ENCODE measurements around the gene SPDL1.

SPDL1 gene

GRCh38 chr5:169637549-169638121 is 54.1 kb downstream of the SPDL1 start:
- H3K27me3 ChIP-seq = no peaks in the 10 kb centered on the region
- peak overlapping the region; percentile 95 for H3K27ac ChIP-seq
- H3K4me1 ChIP-seq = peaks cover 21% of the 10 kb centered on the region
- no peak for TF ChIP-seq Cebpa-rat (IDR thresholded peaks at IDR 0.05)
- peaks cover 30% of the 10 kb centered on the region for H4K20me1 ChIP-seq
- peaks cover 21% of the 10 kb centered on the region for H3K9me3 ChIP-seq
- H3K9ac ChIP-seq = peak overlapping the region; percentile 88
- H3K4me3 ChIP-seq = peak overlapping the region; percentile 80
- peaks cover 26% of the 10 kb centered on the region for H3K36me3 ChIP-seq
- peak overlapping the region; percentile 86 for H3K4me2 ChIP-seq

GRCh38 chr5:169641253-169641652 is 57.7 kb downstream of the SPDL1 start:
- no peaks in the 10 kb centered on the region for H3K27me3 ChIP-seq
- TF ChIP-seq Cebpa-rat (IDR thresholded peaks at IDR 0.05) = no peak
- no peak overlapping the region for H3K4me3 ChIP-seq
- peaks cover 19% of the 10 kb centered on the region for H3K4me1 ChIP-seq
- peaks cover 36% of the 10 kb centered on the region for H3K36me3 ChIP-seq
- no peak overlapping the region for H3K9ac ChIP-seq
- peaks cover 22% of the 10 kb centered on the region for H3K9me3 ChIP-seq
- H3K4me2 ChIP-seq = no peak overlapping the region
- H4K20me1 ChIP-seq = peaks cover 62% of the 10 kb centered on the region
- H3K27ac ChIP-seq = no peak overlapping the region

DNA sequence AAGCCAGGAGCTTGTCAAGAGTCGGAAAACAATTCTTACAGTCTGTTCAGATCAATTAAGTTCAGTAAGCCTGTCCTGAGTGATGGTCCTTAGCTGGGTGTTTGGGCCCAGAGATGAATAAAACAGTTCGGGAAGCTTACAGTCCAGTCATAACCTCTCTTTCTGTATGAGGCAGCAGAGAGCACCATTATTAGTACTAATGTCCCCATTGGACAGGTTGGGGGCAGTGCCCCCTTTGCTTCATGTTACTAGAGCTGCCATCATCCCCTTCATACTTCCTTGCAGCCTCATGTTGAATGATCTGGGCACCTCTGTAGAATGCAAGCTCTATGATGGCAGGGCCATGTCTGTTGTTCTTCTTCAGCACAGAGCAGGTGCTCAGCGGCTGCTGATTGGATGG is 63.3 kb downstream of the SPDL1 start:
- no peak overlapping the region for H3K9ac ChIP-seq
- H3K4me2 ChIP-seq = 0 out of 2 replicates have a peak overlapping the region, but pooled peaks have one; percentile 74
- H3K4me1 ChIP-seq = peaks cover 40% of the 10 kb centered on the region
- H3K27ac ChIP-seq = no peak overlapping the region
- H3K9me3 ChIP-seq = 0 out of 2 replicates have a peak, but pooled peaks cover 6% of the 10 kb centered on the region
- no peak for TF ChIP-seq Cebpa-rat (IDR thresholded peaks at IDR 0.05)
- H3K27me3 ChIP-seq = no peaks in the 10 kb centered on the region
- H4K20me1 ChIP-seq = peaks cover 86% of the 10 kb centered on the region
- no peak overlapping the region for H3K4me3 ChIP-seq
- peaks cover 38% of the 10 kb centered on the region for H3K36me3 ChIP-seq

GRCh38 chr5:169647566-169647965 is 64.0 kb downstream of the SPDL1 start:
- no peak overlapping the region for H3K4me3 ChIP-seq
- peaks cover 40% of the 10 kb centered on the region for H3K4me1 ChIP-seq
- 0 out of 2 replicates have a peak, but pooled peaks cover 6% of the 10 kb centered on the region for H3K9me3 ChIP-seq
- H3K27me3 ChIP-seq = no peaks in the 10 kb centered on the region
- peaks cover 40% of the 10 kb centered on the region for H3K36me3 ChIP-seq
- H4K20me1 ChIP-seq = peaks cover 86% of the 10 kb centered on the region
- peak overlapping the region; percentile 55 for H3K9ac ChIP-seq
- no peak for TF ChIP-seq Cebpa-rat (IDR thresholded peaks at IDR 0.05)
- peak overlapping the region; percentile 63 for H3K27ac ChIP-seq
- H3K4me2 ChIP-seq = peak overlapping the region; percentile 74

- H3K36me3 ChIP-seq = peaks cover 49% of the 10 kb centered on the region
- no peak for TF ChIP-seq Cebpa-rat (IDR thresholded peaks at IDR 0.05)
- peak overlapping the region; percentile 63; the same call in 1 of the 2 replicates for H3K27ac ChIP-seq
- H3K9ac ChIP-seq = no peak overlapping the region
- no peak overlapping the region for H3K4me2 ChIP-seq
- H3K4me3 ChIP-seq = no peak overlapping the region
- no peaks in the 10 kb centered on the region for H3K27me3 ChIP-seq
- peaks cover 40% of the 10 kb centered on the region for H3K4me1 ChIP-seq
- H3K9me3 ChIP-seq = 0 out of 2 replicates have a peak, but pooled peaks cover 6% of the 10 kb centered on the region
- peaks cover 88% of the 10 kb centered on the region for H4K20me1 ChIP-seq
These were observed 65.2 kb downstream of the SPDL1 start for GRCh38 chr5:169648725-169649310.

DNA sequence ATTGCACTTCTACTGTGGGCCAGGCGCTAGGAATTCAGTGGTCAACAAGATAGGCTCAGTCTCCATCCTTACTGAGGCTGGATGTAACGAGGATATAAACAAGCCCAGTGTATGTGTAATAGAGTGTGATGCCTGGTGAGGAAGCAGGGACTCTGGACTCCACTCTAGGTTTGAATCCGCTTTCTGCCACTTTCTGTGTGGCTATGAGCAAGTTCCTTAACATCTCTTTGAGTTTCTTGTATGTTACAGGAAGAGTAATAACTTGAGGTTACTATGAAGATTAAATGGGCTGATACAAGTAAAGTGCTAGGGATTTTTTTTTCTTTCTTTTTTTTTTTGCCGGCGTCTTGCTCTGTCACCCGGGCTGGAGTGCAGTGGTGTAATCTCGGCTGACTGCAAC is 65.9 kb downstream of the SPDL1 start:
- TF ChIP-seq Cebpa-rat (IDR thresholded peaks at IDR 0.05) = no peak
- Histone ChIP-seq H3K4me3 (no peak overlapping the region), H3K4me1 (peaks cover 40% of the 10 kb centered on the region), H3K4me2 (no peak overlapping the region), H3K9ac (no peak overlapping the region), H3K36me3 (peaks cover 52% of the 10 kb centered on the region), H4K20me1 (peaks cover 88% of the 10 kb centered on the region), H3K27me3 (no peaks in the 10 kb centered on the region), H3K9me3 (0 out of 2 replicates have a peak, but pooled peaks cover 5% of the 10 kb centered on the region), H3K27ac (no peak overlapping the region)

GRCh38 chr5:169650701-169651331 is 67.2 kb downstream of the SPDL1 start:
- Histone ChIP-seq H3K4me2 (peak overlapping the region; percentile 58), H3K4me3 (no peak overlapping the region), H3K27me3 (no peaks in the 10 kb centered on the region), H3K9ac (no peak overlapping the region), H3K4me1 (peaks cover 40% of the 10 kb centered on the region), H4K20me1 (peaks cover 84% of the 10 kb centered on the region), H3K27ac (peak overlapping the region; percentile 53; the same call in 1 of the 2 replicates), H3K9me3 (no peaks in the 10 kb centered on the region), H3K36me3 (peaks cover 62% of the 10 kb centered on the region)
- TF ChIP-seq Cebpa-rat (IDR thresholded peaks at IDR 0.05) = no peak

GRCh38 chr5:169651526-169651925 is 68.0 kb downstream of the SPDL1 start:
- Histone ChIP-seq H3K4me2 (peak overlapping the region; percentile 58), H4K20me1 (peaks cover 78% of the 10 kb centered on the region), H3K27ac (no peak overlapping the region), H3K9me3 (no peaks in the 10 kb centered on the region), H3K4me1 (peaks cover 40% of the 10 kb centered on the region), H3K9ac (no peak overlapping the region), H3K36me3 (peaks cover 64% of the 10 kb centered on the region), H3K4me3 (no peak overlapping the region), H3K27me3 (no peaks in the 10 kb centered on the region)
- TF ChIP-seq Cebpa-rat (IDR thresholded peaks at IDR 0.05) = no peak

DNA sequence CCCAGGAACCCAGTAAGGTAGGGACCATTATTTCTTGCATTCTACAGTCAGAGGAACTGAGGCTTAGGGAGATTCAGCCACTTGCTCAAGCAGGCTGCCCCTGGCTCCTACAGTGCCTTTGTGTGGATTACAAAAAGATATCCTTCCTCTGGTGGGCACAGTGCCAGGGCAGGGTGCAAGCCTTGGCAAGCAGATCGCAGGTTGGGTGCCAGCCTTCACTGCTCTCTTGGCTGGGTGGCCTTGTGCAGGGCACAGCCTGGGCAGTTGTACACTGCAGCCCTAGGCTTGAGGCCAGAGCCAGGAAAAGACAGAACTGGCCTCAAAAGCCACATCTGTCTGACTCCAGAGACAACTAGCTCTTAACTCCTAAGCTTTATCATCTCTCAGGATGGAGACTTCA is 68.5 kb downstream of the SPDL1 start:
- Histone ChIP-seq H3K4me2 (no peak overlapping the region), H3K9ac (no peak overlapping the region), H4K20me1 (peaks cover 73% of the 10 kb centered on the region), H3K27me3 (no peaks in the 10 kb centered on the region), H3K9me3 (no peaks in the 10 kb centered on the region), H3K27ac (no peak overlapping the region), H3K4me1 (peaks cover 36% of the 10 kb centered on the region), H3K36me3 (peaks cover 67% of the 10 kb centered on the region), H3K4me3 (no peak overlapping the region)
- TF ChIP-seq Cebpa-rat (IDR thresholded peaks at IDR 0.05) = no peak

DNA sequence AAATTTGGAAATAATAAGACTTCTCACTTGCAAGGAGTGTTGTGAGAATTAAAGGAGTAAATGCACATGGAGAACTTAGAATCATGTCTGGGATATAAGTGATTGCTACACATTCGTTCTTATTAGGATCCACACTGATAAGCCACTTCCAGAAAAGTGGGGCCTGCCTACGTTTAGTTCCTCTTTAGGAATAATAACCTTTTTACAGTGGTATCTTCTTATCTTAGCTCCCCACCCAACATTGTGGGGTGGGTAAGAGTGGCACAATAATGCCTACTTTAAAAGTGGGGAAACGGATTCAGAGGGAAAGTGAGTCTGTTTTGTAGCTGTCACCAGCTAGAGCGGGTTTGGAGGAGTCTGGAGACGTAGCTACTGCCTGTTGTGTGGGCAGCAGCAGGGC is 69.5 kb downstream of the SPDL1 start:
- no peak overlapping the region for H3K4me2 ChIP-seq
- no peaks in the 10 kb centered on the region for H3K9me3 ChIP-seq
- TF ChIP-seq Cebpa-rat (IDR thresholded peaks at IDR 0.05) = no peak
- peaks cover 74% of the 10 kb centered on the region for H3K36me3 ChIP-seq
- H4K20me1 ChIP-seq = peaks cover 62% of the 10 kb centered on the region
- H3K27ac ChIP-seq = no peak overlapping the region
- no peak overlapping the region for H3K4me3 ChIP-seq
- peaks cover 26% of the 10 kb centered on the region for H3K4me1 ChIP-seq
- H3K9ac ChIP-seq = no peak overlapping the region
- no peaks in the 10 kb centered on the region for H3K27me3 ChIP-seq

All from BLaER1 (cell line).